GM12874 (cell line): ENCODE data around the gene RIOX2.

Source experiments
- CTCF ChIP-seq: IDR thresholded peaks from 2 replicates; pipeline ENCODE4 v1.5.1; 2011; ENCODE audit warnings: low read depth, mild to moderate bottlenecking, control low read depth, low read length, moderate library complexity; ENCODE audit not compliant: insufficient read depth

RIOX2 gene

GRCh38 chr3:97938444-97938843 lies 33.8 kb downstream of the RIOX2 start:
- TF ChIP-seq CTCF = no peak

GRCh38 chr3:97937205-97937604 lies 35.0 kb downstream of the RIOX2 start:
- no peak for TF ChIP-seq CTCF

- TF ChIP-seq CTCF = no peak
These were observed 36.4 kb downstream of the RIOX2 start for GRCh38 chr3:97935842-97936241.

- no peak for TF ChIP-seq CTCF
These were observed 37.1 kb downstream of the RIOX2 start for GRCh38 chr3:97934980-97935695.

- no peak for TF ChIP-seq CTCF
These were observed 39.8 kb downstream of the RIOX2 start for GRCh38 chr3:97932387-97932801.

- no peak for TF ChIP-seq CTCF
These were observed 41.0 kb downstream of the RIOX2 start for GRCh38 chr3:97931218-97931617.

GRCh38 chr3:97930018-97930417 lies 42.2 kb downstream of the RIOX2 start:
- no peak for TF ChIP-seq CTCF
